H1 (cell line): ENCODE measurements around the gene FBXO46. TPM values are rescaled to one million over a fixed set of nuclear protein-coding genes. Genes with fewer than 3 reads are reported as not detected.

Experiments
- CTCF ChIA-PET: fragments of 300-600 bp; sonication (Branson Sonifier 250); formaldehyde crosslinking; loops from one replicate; lab custom pipeline; 2021; ENCODE audit not compliant: partially characterized antibody; lab: Charles Lee
- POLR2A ChIA-PET: fragments of 300-600 bp; sonication (Branson Sonifier 250); formaldehyde crosslinking; loops from one replicate; lab custom pipeline; 2021; ENCODE audit warnings: inconsistent platforms; ENCODE audit not compliant: partially characterized antibody; lab: Charles Lee
- DNase-seq, 2 experiments: peaks; one replicate each; pipeline versions ENCODE4 v3.0.0 to v3.0.0-alpha.2; 2010 to 2022; ENCODE audit warnings: low spot score in 2 of 2, low read depth in 1 of 2, mixed read lengths in 1 of 2
- FAIRE-seq: peaks from 2 replicates; lab custom pipeline; 2011; peaks lifted over from hg19 to GRCh38; lab: Jason Lieb, UNC
- H2AFZ ChIP-seq: 2 replicates; pipeline ENCODE4 v1.8.1; 2012; ENCODE audit warnings: low read length, inconsistent platforms
- H2AK5ac ChIP-seq: 2 replicates; pipeline ENCODE4 v1.6.1; 2013; ENCODE audit warnings: low read depth, low read length
- H2BK120ac ChIP-seq: replicated peaks from 2 replicates; pipeline ENCODE3; 2013; ENCODE audit warnings: low read depth, low read length, inconsistent platforms
- H2BK12ac ChIP-seq: 2 replicates; pipeline ENCODE4 v1.6.1; 2013; ENCODE audit warnings: low read depth, low read length
- H2BK15ac ChIP-seq: 2 replicates; pipeline ENCODE4 v1.6.1; 2013; ENCODE audit warnings: low read length
- H2BK20ac ChIP-seq: 2 replicates; pipeline ENCODE4 v1.6.1; 2013; ENCODE audit warnings: low read length
- H2BK5ac ChIP-seq: 2 replicates; pipeline ENCODE4 v1.6.1; 2013; ENCODE audit warnings: low read depth, low read length
- H3K14ac ChIP-seq: 2 replicates; pipeline ENCODE4 v1.6.1; 2013; ENCODE audit warnings: inconsistent platforms; ENCODE audit not compliant: insufficient read length
- H3K18ac ChIP-seq: 2 replicates; pipeline ENCODE4 v1.6.1; 2013; ENCODE audit warnings: low read length; ENCODE audit errors: extremely low read depth
- H3K23ac ChIP-seq: 2 replicates; pipeline ENCODE4 v1.6.1; 2013; ENCODE audit warnings: inconsistent platforms; ENCODE audit not compliant: insufficient read length
- H3K23me2 ChIP-seq: 2 replicates; pipeline ENCODE4 v1.6.1; 2013; ENCODE audit warnings: low read depth, low read length
- H3K27ac ChIP-seq: 2 replicates; pipeline ENCODE4 v1.6.1; 2011; ENCODE audit warnings: low read depth, low read length, inconsistent platforms
- H3K27me3 ChIP-seq, 4 experiments: replicated peaks in 1 of 4; 1 replicate in 1 of 4; 2 replicates in 3 of 4; pipeline versions ENCODE4 v1.6.1 to v1.8.1; 2011 to 2013; ENCODE audit warnings: low read length in 3 of 4, mild to moderate bottlenecking in 3 of 4, inconsistent platforms in 2 of 4, mixed read lengths in 2 of 4, moderate library complexity in 1 of 4; ENCODE audit not compliant: control insufficient read depth in 3 of 4, insufficient read depth in 3 of 4; ENCODE audit errors: extremely low read depth in 1 of 4
- H3K36me3 ChIP-seq, 4 experiments: 2 replicates each; pipeline versions ENCODE4 v1.6.1 to v1.8.1; 2011 to 2013; ENCODE audit warnings: mild to moderate bottlenecking in 4 of 4, low read length in 3 of 4, moderate library complexity in 2 of 4, control low read depth in 1 of 4, inconsistent platforms in 1 of 4; ENCODE audit not compliant: insufficient read depth in 4 of 4, control insufficient read depth in 2 of 4
- H3K4ac ChIP-seq: replicated peaks from 2 replicates; pipeline ENCODE3; 2013; ENCODE audit warnings: low read length, low read depth, mixed read lengths, inconsistent platforms; ENCODE audit not compliant: insufficient read length
- H3K4me1 ChIP-seq, 4 experiments: replicated peaks in 1 of 4; 1 replicate in 1 of 4; 2 replicates in 3 of 4; pipeline versions ENCODE4 v1.6.1 to v1.8.1; 2011 to 2013; ENCODE audit warnings: low read length in 3 of 4, inconsistent platforms in 2 of 4, mixed read lengths in 1 of 4; ENCODE audit not compliant: insufficient read depth in 4 of 4, control insufficient read depth in 3 of 4
- H3K4me2 ChIP-seq, 2 experiments: 2 replicates each; pipeline versions ENCODE4 v1.6.1 to v1.8.1; 2011 to 2013; ENCODE audit warnings: low read depth in 2 of 2, low read length in 2 of 2, control low read depth in 1 of 2, inconsistent platforms in 1 of 2, mild to moderate bottlenecking in 1 of 2; ENCODE audit not compliant: insufficient read depth in 1 of 2
- H3K4me3 ChIP-seq, 4 experiments: fragments of 200-600, 300-600 bp in 1 of 4; sonication (generic), shearing (Covaris generic), sonication (Bioruptor Twin) in 1 of 4; 2 replicates each; pipeline versions ENCODE4 v1.5.1 to v1.8.1; 2011 to 2016; ENCODE audit warnings: low read length in 4 of 4, low read depth in 3 of 4, control low read depth in 2 of 4, inconsistent platforms in 2 of 4, mild to moderate bottlenecking in 2 of 4, mixed read lengths in 1 of 4, moderate library complexity in 1 of 4; ENCODE audit not compliant: insufficient read depth in 2 of 4; ENCODE audit errors: extremely low read depth in 1 of 4
- H3K56ac ChIP-seq: replicated peaks from 2 replicates; pipeline ENCODE3; 2013; ENCODE audit warnings: low read depth, mild to moderate bottlenecking, mixed read lengths, low read length, inconsistent platforms; ENCODE audit not compliant: insufficient read length
- H3K79me1 ChIP-seq: 2 replicates; pipeline ENCODE4 v1.6.1; 2013; ENCODE audit warnings: low read depth, low read length, control low read depth
- H3K79me2 ChIP-seq, 2 experiments: 2 replicates each; pipeline versions ENCODE4 v1.6.1 to v1.8.1; 2012 to 2013; ENCODE audit warnings: low read length in 2 of 2, mild to moderate bottlenecking in 2 of 2, inconsistent platforms in 1 of 2; ENCODE audit not compliant: insufficient read depth in 2 of 2, control insufficient read depth in 1 of 2
- H3K9ac ChIP-seq, 4 experiments: replicated peaks in 1 of 4; 1 replicate in 1 of 4; 2 replicates in 3 of 4; pipeline versions ENCODE4 v1.6.1 to v1.8.1; 2011 to 2013; ENCODE audit warnings: low read depth in 3 of 4, low read length in 3 of 4, control low read depth in 2 of 4, mild to moderate bottlenecking in 2 of 4, moderate library complexity in 2 of 4, inconsistent platforms in 1 of 4; ENCODE audit errors: extremely low read depth in 1 of 4
- H3K9me3 ChIP-seq, 2 experiments: 2 replicates each; pipeline versions ENCODE4 v1.6.1 to v1.8.1; 2012 to 2013; ENCODE audit warnings: mild to moderate bottlenecking in 2 of 2, moderate library complexity in 2 of 2, control low read depth in 1 of 2, inconsistent platforms in 1 of 2, low read depth in 1 of 2, low read length in 1 of 2, mixed read lengths in 1 of 2; ENCODE audit not compliant: insufficient read depth in 2 of 2
- H4K20me1 ChIP-seq, 2 experiments: replicated peaks in 1 of 2; 2 replicates each; pipeline versions ENCODE3 to v1.8.1; 2011 to 2013; ENCODE audit warnings: inconsistent platforms in 2 of 2, low read length in 2 of 2, mild to moderate bottlenecking in 1 of 2; ENCODE audit not compliant: insufficient read depth in 2 of 2, control insufficient read depth in 1 of 2
- H4K5ac ChIP-seq: 2 replicates; pipeline ENCODE4 v1.6.1; 2013; ENCODE audit warnings: low read length, low read depth, mixed read lengths, inconsistent platforms; ENCODE audit not compliant: insufficient read length
- H4K8ac ChIP-seq: 2 replicates; pipeline ENCODE4 v1.8.0; 2013; ENCODE audit warnings: mild to moderate bottlenecking, moderate library complexity, low read length, inconsistent platforms; ENCODE audit not compliant: insufficient read depth; ENCODE audit errors: extremely low read depth
- H4K91ac ChIP-seq: replicated peaks from 2 replicates; pipeline ENCODE3; 2013; ENCODE audit warnings: low read length, mixed read lengths, inconsistent platforms; ENCODE audit not compliant: insufficient read length
- ASH2L ChIP-seq: fragments of 200-600, 300-600 bp; sonication (generic); IDR thresholded peaks from one replicate; pipeline ENCODE4 v1.7.1; 2017; ENCODE audit warnings: low read length
- BACH1 ChIP-seq: IDR thresholded peaks from 2 replicates; pipeline ENCODE4 v1.6.1; 2012; ENCODE audit warnings: low read length, improper control_type of control experiment
- CBX8 ChIP-seq: fragments of 300-800, 300-1000 bp; sonication (generic); IDR thresholded peaks from 2 replicates; pipeline ENCODE4 v1.7.1; 2016; ENCODE audit warnings: low read depth, low read length, borderline replicate concordance
- EGR1 ChIP-seq: IDR thresholded peaks from 2 replicates; pipeline ENCODE4 v1.6.1; 2011; ENCODE audit warnings: low read depth, low read length, borderline replicate concordance
- KDM4A ChIP-seq: IDR thresholded peaks from one replicate; pipeline ENCODE4 v1.7.1; 2012; ENCODE audit warnings: low read depth, mild to moderate bottlenecking, moderate library complexity, low read length, inconsistent platforms; ENCODE audit not compliant: severe bottlenecking
- WGBS, 2 experiments: shearing (Covaris generic) in 1 of 2; methylation state at CpG; one replicate each; pipeline versions ENCODE4 v1.1.6 to v1.1.7; 2013 to 2015; ENCODE audit warnings: low lambda C conversion rate in 2 of 2, mixed read lengths in 2 of 2, inconsistent platforms in 1 of 2, low coverage in 1 of 2, missing lambda C conversion rate in 1 of 2; ENCODE audit not compliant: insufficient replicate concordance in 2 of 2, insufficient coverage in 1 of 2, insufficient read length in 1 of 2; ENCODE audit errors: extremely low coverage in 1 of 2, missing lambda C conversion rate in 1 of 2; 5-methylcytosine and 5-hydroxymethylcytosine counted together
- polyA plus RNA-seq, 7 experiments: library from polyadenylated mRNA; depleted of rRNA in 3 of 7; stranded (reverse) in 5 of 7; unstranded in 2 of 7; fragments of >200 nt in 5 of 7; fragments of 200-250 nt in 2 of 7; gene quantifications; 1 replicate in 5 of 7; 2 replicates in 1 of 7; 4 replicates in 1 of 7; pipeline versions ENCODE4 v1.2.1 to v1.2.3, GENCODE V29; 2011 to 2013; ENCODE audit warnings: missing spikeins in 2 of 7, mixed read lengths in 2 of 7
- total RNA-seq: library from RNA; stranded (reverse); fragmentation: NEBNext Ultra II Directional; extraction: Animal tissue kit (Norgen Biotek cat#: 25700); gene quantifications from 2 replicates; pipeline ENCODE4 v1.2.1, GENCODE V29; 2021

Gene FBXO46
- total and polyA plus RNA-seq, 2 of the 8 experiments (the other 6 are each of a cell fraction or from before 2014, with no cell fraction given) = 11.2 to 38.9 TPM

GRCh38 chr19:45712699-45713067 is 18.0 kb downstream of the FBXO46 start:
- Histone ChIP-seq H2BK120ac (no peak overlapping the region), H3K79me1 (peaks cover 8% of the 10 kb centered on the region), H3K27me3 (no peaks in the 10 kb centered on the region), H3K4me2 (no peak overlapping the region), H4K8ac (peak overlapping the region; percentile 36; the same call in 1 of the 2 replicates), H2AFZ (no peak overlapping the region), H2BK20ac (no peak overlapping the region), H2BK12ac (no peak overlapping the region), H3K4me3 (no peak overlapping the region), H4K91ac (no peak overlapping the region), H2BK5ac (no peak overlapping the region), H4K20me1 (peaks cover 5% of the 10 kb centered on the region in 2 experiments), H3K23me2 (peaks cover 8% of the 10 kb centered on the region), H3K56ac (no peak overlapping the region), H3K4ac (no peak overlapping the region), H3K23ac (no peak overlapping the region), H3K36me3 (peaks cover 0 to 19% (median 11%) of the 10 kb centered on the region in 4 experiments; a peak in 6 of 8 replicates), H3K18ac (no peak overlapping the region), H3K9ac (no peak overlapping the region), H2AK5ac (no peak overlapping the region), H4K5ac (no peak overlapping the region), H2BK15ac (no peak overlapping the region), H3K9me3 (no peaks in the 10 kb centered on the region), H3K14ac (no peak overlapping the region), H3K79me2 (peaks cover 8 to 35% of the 10 kb centered on the region in 2 experiments), H3K4me1 (peaks cover 0 to 4% (median 3%) of the 10 kb centered on the region in 4 experiments; a peak in 5 of 7 replicates), H3K27ac (no peak overlapping the region)
- POLR2A ChIA-PET = interaction anchor here (0.6 to 20.0 kb wide), 6 partner anchors 9 to 53 kb away, joined by 3 to 284 read pairs (median 4); partner anchors contain the start of genes QPCTL, SIX5 and SNRPD2
- DNase-seq = no peak
- no peak for TF ChIP-seq BACH1
- 0 out of 2 replicates have a peak, but pooled peaks have one; percentile 27 for TF ChIP-seq EGR1
- no peak for TF ChIP-seq CBX8
- TF ChIP-seq ASH2L = no peak
- TF ChIP-seq KDM4A = no peak
- no peak for FAIRE-seq
- WGBS, 2 experiments = 95% methylated on average over 21 of the region's 25 CpGs; no CpG with 5 or more reads in 1 of the 2 experiments
- CTCF ChIA-PET = interaction anchor here (0.9 to 4.2 kb wide), 5 partner anchors 8 to 19 kb away, joined by 3 to 14 read pairs (median 4); no protein-coding TSS in a partner anchor
